GM12872 (cell line): ENCODE data around the gene KCNB1.

Source experiments
- CTCF ChIP-seq: IDR thresholded peaks from 3 replicates; pipeline ENCODE4 v1.5.1; 2011; ENCODE audit warnings: low read depth, mild to moderate bottlenecking, low read length, moderate library complexity; ENCODE audit not compliant: insufficient read depth

KCNB1 gene

GRCh38 chr20:49478754-49479689 lies 3.4 kb downstream of the KCNB1 start:
- no peak for TF ChIP-seq CTCF

- no peak for TF ChIP-seq CTCF
Observed at GRCh38 chr20:49478266-49478665, 4.2 kb downstream of the KCNB1 start.

GRCh38 chr20:49477200-49477599 lies 5.3 kb downstream of the KCNB1 start:
- no peak for TF ChIP-seq CTCF

GRCh38 chr20:49476016-49476355 lies 6.5 kb downstream of the KCNB1 start:
- TF ChIP-seq CTCF, result no peak

GRCh38 chr20:49475292-49476015 lies 7.0 kb downstream of the KCNB1 start:
- no peak for TF ChIP-seq CTCF

GRCh38 chr20:49471397-49471796 lies 11.1 kb downstream of the KCNB1 start:
- TF ChIP-seq CTCF, result no peak

- TF ChIP-seq CTCF, result no peak
Observed at GRCh38 chr20:49470922-49471321, 11.5 kb downstream of the KCNB1 start.
